ENCODE data around the gene TRIM28.
"Not testable (repeated sequence)": the region's sequence is repeated elsewhere in the genome, so short reads cannot be mapped to it uniquely, and the experiment has no call there.

Gene TRIM28

DNA sequence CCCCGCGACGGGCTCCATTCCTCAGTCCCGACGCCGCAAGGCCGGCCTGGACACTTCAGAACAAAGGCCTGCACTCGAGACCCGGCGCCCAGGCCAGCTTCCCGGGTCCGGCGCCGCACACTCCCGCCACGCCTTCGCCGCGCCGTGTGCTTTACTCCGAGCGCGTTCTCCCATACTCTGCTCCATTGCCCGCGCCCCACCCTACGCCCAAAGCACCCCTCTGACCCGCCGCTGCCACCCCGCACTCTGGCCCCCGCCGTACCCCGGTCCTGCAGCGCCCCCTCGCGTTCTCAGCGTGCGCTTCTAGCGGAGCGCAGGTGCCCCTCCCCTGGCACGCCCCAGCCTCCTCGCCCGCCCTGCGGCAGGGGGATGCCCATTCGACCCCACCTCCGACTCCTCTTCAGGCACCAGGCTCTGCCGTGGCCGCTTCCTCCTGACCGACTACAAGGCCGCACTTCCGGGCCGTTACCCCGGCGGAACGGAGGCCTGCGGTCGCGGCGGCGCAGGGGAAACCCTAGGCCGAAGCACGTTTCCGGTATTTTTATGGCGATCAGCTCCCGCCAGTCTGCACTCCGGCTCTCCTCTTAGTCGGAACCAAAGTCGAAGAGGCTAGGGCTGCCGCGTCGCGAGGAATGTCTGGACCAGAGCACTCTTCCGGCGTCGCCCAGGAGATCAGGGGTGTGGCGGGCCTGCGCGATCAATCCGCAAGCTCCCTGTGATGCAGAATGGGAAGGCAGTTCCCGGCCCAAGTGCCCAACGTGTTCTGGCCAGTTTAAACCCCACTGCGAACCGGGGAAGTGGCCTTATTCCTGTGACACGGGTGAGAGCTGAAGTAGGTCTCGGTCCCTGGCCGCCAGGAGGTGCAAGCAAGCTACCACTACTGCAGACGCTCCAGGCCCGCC lies 24.3 kb upstream of the TRIM28 start, which contains the start of gene ZBTB45:
ZBTB45 (minus strand) TSS at position 456 of the 902 bp plus-strand sequence. CDS start 2,137 bp downstream, outside the sequence.
- peak; percentile 82 for DNase-seq (ENCODE audit: low read depth)

- DNase-seq (ENCODE audit: low read depth): no peak
Measured at GRCh38 chr19:58520257-58520599, 23.6 kb upstream of the TRIM28 start.

GRCh38 chr19:58521651-58522050 lies 22.2 kb upstream of the TRIM28 start:
- no peak for DNase-seq (ENCODE audit: low read depth)

DNA sequence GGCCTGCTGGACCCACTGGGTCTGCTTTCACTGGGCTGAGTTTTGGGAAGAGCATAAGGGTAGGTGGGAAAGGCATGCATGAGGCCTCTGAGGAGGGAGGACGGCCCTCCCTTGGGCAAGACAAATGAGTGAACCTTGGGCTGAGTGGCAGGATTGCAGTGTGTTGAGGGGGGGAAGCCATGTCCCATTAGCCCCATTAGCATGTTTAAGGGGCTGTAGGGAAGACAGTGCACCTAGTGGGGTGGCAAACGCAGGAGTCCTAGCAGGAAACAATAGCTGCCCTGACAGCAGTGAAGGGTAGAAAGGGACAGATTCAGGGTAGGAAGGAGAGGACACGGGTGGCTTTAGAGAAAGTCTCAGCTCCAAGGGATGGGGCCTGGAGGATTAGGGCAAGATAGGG lies 21.2 kb upstream of the TRIM28 start:
- no peak for DNase-seq (ENCODE audit: low read depth)

GRCh38 chr19:58529405-58529804 lies 14.5 kb upstream of the TRIM28 start:
- DNase-seq (ENCODE audit: low read depth): no peak

DNA sequence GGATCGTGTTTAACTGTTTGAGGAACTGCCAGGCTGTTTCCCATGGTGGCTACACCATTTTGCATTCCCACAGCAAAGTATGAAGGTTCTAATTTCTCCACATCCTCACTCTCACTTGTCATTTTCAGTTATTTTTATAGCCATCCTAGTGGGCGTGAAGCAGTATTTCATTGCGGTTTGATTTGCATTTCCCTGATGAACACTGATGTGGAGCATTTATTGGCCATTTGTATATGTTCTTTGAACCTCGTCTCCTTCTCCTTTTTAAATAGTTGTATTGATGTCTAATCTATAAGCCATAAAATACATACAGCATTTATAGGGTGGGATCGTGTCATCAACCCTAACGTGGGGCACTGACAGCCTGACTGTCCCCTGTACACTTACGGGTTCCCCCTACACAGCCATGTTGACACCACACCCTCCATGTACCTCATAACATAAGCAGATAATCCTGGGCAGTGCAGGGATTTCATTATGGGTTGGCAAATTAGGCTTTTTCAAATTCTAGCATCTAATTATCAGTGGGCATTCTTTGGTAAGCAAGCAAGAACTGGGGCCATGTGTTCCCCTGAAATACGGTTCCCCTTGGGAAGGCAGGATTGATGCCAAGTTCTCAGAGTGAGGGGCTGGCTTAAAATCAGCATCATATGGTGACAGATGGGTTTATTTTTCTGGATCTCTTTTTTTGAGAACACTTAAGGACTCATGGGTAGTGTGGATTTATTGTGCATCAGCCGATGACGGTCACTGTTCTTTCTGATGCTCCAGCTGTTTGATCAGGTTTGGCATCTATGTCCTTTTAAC lies 12.6 kb upstream of the TRIM28 start:
- DNase-seq (ENCODE audit: low read depth): no peak

GRCh38 chr19:58535857-58536256 lies 8.0 kb upstream of the TRIM28 start:
- DNase-seq (ENCODE audit: low read depth): no peak

DNA sequence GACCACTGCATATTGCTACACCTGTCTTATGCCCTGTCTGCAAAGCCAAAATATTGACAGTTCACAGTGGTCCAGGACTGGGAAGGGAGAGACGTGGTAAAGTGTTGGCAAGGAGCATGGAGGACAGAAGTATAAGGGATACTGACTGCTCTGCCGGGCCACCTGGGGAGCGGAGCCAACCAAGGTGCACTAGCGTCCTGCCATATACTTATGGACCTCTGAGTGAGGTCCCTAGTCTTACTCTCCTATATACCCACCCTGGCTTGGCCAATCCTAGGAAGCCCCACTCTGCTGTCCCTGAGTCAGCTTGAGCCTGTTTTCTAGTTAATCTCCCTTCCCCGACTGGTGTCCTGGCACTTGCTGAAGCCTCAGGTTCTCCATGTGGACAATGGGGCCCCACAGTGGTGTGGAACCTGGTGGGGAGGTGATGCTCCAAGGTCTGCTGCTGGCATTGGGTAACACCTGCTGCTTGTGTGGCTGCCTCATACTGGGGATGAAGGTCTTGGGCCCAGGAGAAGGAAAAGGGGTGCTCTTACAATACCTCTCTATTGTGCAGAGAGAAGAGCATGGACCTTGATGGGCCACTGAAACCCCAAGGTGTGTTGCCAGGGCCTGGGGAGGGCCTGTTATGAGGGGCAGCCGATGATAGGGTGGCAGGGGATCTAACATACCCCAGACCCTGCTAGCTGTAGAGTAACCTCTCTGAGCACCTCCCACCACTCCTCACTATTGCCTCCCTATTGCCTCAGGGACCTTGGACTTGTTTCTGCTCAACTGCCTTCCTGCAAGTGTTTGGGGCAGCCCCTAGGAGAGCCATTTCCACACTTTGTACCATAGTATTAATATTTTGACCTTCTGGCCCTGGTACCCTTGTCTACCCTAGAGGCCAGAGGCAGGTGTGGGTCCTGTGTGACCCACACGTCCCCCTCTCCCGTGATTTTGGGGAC lies 6.7 kb upstream of the TRIM28 start:
- no peak for DNase-seq (ENCODE audit: low read depth)

- no peak for DNase-seq (ENCODE audit: low read depth)
Measured at GRCh38 chr19:58538257-58539168, 5.4 kb upstream of the TRIM28 start.

DNA sequence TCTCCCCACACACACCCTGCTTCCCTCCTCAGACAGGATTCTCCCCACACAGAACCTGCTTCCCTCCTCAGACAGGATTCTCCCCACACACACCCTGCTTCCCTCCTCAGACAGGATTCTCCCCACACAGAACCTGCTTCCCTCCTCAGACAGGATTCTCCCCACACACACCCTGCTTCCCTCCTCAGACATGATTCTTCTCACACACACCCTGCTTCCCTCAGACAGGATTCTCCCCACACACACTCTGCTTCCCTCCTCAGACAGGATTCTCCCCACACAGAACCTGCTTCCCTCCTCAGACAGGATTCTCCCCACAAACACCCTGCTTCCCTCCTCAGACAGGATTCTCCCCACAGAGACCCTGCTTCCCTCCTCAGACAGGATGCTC lies 4.7 kb upstream of the TRIM28 start:
- not testable (repeated sequence) for DNase-seq (ENCODE audit: low read depth)

DNA sequence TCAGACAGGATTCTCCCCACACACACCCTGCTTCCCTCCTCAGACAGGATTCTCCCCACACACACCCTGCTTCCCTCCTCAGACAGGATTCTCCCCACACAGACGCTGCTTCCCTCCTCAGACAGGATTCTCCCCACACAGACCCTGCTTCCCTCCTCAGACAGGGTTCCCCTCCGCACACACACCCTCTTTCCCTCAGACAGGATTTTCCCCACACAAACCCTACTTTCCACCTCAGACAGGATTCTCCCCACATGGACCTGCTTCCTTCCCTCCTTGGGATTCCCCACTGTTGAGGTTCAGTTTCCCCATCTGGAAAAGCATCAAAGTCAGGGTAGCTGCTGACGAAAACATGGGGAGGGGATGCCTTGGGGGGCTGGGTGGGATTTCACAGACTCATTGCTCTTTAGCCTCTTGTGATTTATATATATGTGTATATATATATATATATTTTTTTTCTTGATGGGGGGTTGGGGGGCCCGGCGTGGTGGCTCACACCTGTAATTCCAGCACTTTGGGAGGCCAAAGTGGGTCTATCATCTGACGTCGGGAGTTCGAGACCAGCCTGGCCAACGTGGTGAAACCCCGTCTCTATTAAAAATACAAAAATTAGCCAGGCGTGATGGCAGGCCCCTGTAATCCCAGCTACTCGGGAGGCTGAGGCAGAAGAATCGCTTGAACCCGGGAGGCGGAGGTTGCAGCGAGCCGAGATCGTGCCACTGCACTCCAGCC lies 1.1 kb upstream of the TRIM28 start:
- not testable (repeated sequence) for DNase-seq (ENCODE audit: low read depth)

- DNase-seq (ENCODE audit: low read depth): peak; percentile 68
Measured at GRCh38 chr19:58544591-58545285, 874 bp downstream of the TRIM28 start.

DNA sequence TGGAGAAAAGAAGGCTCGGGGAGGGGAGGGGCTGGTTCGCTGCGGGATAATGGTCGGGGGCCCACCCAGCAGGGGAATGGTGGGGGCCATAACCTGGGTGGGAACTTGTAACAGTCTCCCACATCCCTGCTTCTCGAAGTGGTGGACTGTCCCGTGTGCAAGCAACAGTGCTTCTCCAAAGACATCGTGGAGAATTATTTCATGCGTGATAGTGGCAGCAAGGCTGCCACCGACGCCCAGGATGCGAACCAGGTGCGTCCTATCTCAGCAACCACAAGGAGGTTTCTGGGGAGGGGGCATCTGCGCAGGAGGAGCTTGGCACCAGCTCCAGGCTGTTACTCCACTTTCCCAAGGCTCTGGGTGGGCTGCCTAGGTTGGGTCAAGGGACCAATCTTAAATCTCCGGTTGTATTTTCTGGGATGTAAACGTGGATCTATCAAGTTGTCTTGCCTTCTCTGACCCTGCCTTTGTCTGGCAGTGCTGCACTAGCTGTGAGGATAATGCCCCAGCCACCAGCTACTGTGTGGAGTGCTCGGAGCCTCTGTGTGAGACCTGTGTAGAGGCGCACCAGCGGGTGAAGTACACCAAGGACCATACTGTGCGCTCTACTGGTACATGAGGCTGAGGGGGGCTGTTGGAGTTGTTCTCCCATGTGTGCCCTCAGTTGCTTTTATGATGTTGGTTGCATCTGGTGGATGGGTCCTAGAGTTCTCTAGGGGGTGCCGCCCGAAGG lies 1.6 kb downstream of the TRIM28 start:
- DNase-seq (ENCODE audit: low read depth): no peak

GRCh38 chr19:58546019-58546530 lies 2.2 kb downstream of the TRIM28 start:
- no peak for DNase-seq (ENCODE audit: low read depth)

- no peak for DNase-seq (ENCODE audit: low read depth)
Measured at GRCh38 chr19:58547323-58548312, 3.8 kb downstream of the TRIM28 start.

DNA sequence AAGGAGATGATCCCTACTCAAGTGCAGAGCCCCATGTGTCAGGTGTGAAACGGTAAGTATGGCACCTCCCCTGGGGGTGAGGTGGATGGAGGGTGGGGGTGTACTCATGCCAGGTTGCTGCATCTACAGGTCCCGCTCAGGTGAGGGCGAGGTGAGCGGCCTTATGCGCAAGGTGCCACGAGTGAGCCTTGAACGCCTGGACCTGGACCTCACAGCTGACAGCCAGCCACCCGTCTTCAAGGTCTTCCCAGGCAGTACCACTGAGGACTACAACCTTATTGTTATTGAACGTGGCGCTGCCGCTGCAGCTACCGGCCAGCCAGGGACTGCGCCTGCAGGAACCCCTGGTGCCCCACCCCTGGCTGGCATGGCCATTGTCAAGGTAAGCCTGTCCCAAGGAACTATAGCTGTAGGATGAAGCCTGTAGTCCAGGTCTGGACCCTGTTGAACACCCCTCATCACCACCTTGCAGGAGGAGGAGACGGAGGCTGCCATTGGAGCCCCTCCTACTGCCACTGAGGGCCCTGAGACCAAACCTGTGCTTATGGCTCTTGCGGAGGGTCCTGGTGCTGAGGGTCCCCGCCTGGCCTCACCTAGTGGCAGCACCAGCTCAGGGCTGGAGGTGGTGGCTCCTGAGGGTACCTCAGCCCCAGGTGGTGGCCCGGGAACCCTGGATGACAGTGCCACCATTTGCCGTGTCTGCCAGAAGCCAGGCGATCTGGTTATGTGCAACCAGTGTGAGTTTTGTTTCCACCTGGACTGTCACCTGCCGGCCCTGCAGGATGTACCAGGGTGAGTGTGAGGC lies 5.2 kb downstream of the TRIM28 start:
- no peak for DNase-seq (ENCODE audit: low read depth)

Data from activated gamma-delta T cell treated with anti-CD3 and anti-CD28 coated beads, Interleukin-2, amount 50 U/mL, for 16 hours (primary cell).